NCI-H187 treated with DMSO at 0.1 percent for 48 hours (cell line): ENCODE results near the gene NFAT5.
"Not testable (repeated sequence)": the region's sequence is repeated elsewhere in the genome, so short reads cannot be mapped to it uniquely, and the experiment has no call there.

ENCODE experiments used
- DNase-seq: peaks from one replicate; lab custom pipeline; 2025; lab: John Stamatoyannopoulos, UW

Gene NFAT5

GRCh38 chr16:69565671-69566239, at the start of gene NFAT5:
NFAT5 (plus strand) TSS chr16:69565966; CDS start chr16:69566302, 336 bp downstream.
- peak; percentile 21 for DNase-seq

GRCh38 chr16:69517914-69518313, 47.9 kb upstream of the NFAT5 start:
- DNase-seq = not testable (repeated sequence)

- no peak for DNase-seq
Measured at GRCh38 chr16:69520413-69520799, 45.4 kb upstream of the NFAT5 start.

GRCh38 chr16:69520800-69521602, 44.8 kb upstream of the NFAT5 start:
- no peak for DNase-seq

- no peak for DNase-seq
Measured at GRCh38 chr16:69522041-69522578, 43.7 kb upstream of the NFAT5 start.

GRCh38 chr16:69522732-69523404, 42.9 kb upstream of the NFAT5 start:
- DNase-seq = no peak

GRCh38 chr16:69523566-69524305, 42.0 kb upstream of the NFAT5 start:
- DNase-seq = no peak

- no peak for DNase-seq
Measured at GRCh38 chr16:69526831-69527655, 38.7 kb upstream of the NFAT5 start.

GRCh38 chr16:69531988-69532387, 33.8 kb upstream of the NFAT5 start:
- DNase-seq = no peak

GRCh38 chr16:69532641-69533455, 32.9 kb upstream of the NFAT5 start:
- no peak for DNase-seq

GRCh38 chr16:69534720-69535119, 31.0 kb upstream of the NFAT5 start:
- no peak for DNase-seq

GRCh38 chr16:69535123-69536050, 30.4 kb upstream of the NFAT5 start:
- no peak for DNase-seq

- no peak for DNase-seq
Measured at GRCh38 chr16:69537706-69538080, 28.1 kb upstream of the NFAT5 start.

GRCh38 chr16:69538808-69539207, 27.0 kb upstream of the NFAT5 start:
- no peak for DNase-seq

- DNase-seq = no peak
Measured at GRCh38 chr16:69542974-69543373, 22.8 kb upstream of the NFAT5 start.

- no peak for DNase-seq
Measured at GRCh38 chr16:69544088-69544487, 21.7 kb upstream of the NFAT5 start.

- DNase-seq = not testable (repeated sequence)
Measured at GRCh38 chr16:69546663-69547062, 19.1 kb upstream of the NFAT5 start.

- no peak for DNase-seq
Measured at GRCh38 chr16:69553332-69553731, 12.4 kb upstream of the NFAT5 start.

GRCh38 chr16:69554495-69554894, 11.3 kb upstream of the NFAT5 start:
- no peak for DNase-seq
